GM18505 (cell line): ENCODE measurements around the gene STON2.

ENCODE experiments used
- ATAC-seq: cut with Tn5 transposase; IDR thresholded peaks from one replicate; pipeline ENCODE4 v1.9.1; 2021; ENCODE audit not compliant: unreplicated experiment
- POLR2A ChIP-seq: IDR thresholded peaks from 4 replicates; pipeline ENCODE4 v1.6.1; 2011; ENCODE audit warnings: borderline replicate concordance; ENCODE audit not compliant: insufficient read depth, insufficient read length; ENCODE audit errors: extremely low read depth

Gene STON2

DNA sequence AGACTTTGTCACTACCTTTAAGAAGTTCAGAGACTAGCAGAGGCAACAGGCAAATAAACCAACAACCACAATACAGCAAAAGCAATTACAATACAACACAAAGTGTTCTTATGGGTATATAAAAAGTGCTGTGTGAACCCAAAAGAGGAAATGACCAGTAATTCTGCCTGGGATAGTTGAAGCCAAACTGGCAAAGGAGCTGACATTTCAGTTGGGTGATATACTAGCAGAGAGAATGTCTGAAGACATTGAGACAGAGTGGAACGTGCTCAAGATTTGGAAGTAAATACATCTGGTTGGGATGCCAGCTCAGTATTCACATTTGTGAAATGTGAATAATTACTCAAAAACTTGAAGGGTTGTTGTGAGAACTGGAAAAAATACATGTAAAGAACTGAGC lies 98.8 kb downstream of the STON2 start:
- ATAC-seq = no peak
- TF ChIP-seq POLR2A = no peak

- ATAC-seq = no peak
Observed at GRCh38 chr14:81298911-81299310, 101.2 kb downstream of the STON2 start.

GRCh38 chr14:81298122-81298521 lies 102.0 kb downstream of the STON2 start:
- no peak for TF ChIP-seq POLR2A
- no peak for ATAC-seq

More at GRCh38 chr14:81298911-81299310, 101.2 kb downstream of the STON2 start:
- no peak for TF ChIP-seq POLR2A

DNA sequence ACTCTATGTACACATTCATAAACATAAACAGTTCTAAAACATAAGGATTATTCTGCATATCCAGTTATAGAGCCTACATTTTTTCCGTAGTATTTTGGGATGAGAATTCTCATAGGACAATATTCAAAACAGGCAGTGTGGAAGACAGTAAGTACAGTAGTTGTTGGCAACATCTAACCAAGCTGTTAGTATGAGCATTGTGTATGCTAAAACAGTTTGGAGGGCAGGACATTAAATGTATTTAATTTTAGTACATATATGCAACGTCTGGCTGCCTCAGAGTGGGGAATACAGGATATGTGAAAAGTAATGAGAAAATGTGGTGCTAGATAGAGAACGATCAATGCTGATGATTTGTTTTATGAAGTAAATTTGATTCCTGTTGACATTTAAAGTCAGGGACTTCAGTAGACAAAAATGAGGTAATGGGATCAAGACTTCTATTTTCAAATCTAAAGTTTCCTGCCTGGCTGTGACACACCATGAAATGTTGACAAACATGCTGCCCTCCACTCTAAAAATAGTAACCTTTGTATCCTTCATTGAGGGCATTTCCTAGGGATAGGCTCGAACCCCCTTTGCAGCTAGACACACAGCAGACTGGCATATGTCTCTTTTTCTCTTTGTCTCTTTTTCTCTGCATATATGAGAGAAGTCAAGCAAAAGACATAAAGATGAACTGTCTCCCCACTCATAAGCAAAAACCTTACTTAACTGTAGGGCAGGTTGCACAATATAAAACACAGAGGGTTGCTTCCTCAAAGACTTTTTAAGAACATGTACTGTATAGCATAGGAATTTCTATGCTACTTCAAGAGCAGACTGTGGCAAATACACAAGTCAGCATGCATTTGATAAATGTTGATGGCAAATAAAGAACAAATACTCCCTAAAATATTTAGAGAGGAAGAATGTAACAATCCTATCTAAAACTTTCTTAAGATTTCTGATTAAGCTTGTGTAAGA lies 103.9 kb downstream of the STON2 start:
- no peak for TF ChIP-seq POLR2A
- no peak for ATAC-seq

- no peak for TF ChIP-seq POLR2A
Observed at GRCh38 chr14:81289516-81289915, 110.6 kb downstream of the STON2 start.

DNA sequence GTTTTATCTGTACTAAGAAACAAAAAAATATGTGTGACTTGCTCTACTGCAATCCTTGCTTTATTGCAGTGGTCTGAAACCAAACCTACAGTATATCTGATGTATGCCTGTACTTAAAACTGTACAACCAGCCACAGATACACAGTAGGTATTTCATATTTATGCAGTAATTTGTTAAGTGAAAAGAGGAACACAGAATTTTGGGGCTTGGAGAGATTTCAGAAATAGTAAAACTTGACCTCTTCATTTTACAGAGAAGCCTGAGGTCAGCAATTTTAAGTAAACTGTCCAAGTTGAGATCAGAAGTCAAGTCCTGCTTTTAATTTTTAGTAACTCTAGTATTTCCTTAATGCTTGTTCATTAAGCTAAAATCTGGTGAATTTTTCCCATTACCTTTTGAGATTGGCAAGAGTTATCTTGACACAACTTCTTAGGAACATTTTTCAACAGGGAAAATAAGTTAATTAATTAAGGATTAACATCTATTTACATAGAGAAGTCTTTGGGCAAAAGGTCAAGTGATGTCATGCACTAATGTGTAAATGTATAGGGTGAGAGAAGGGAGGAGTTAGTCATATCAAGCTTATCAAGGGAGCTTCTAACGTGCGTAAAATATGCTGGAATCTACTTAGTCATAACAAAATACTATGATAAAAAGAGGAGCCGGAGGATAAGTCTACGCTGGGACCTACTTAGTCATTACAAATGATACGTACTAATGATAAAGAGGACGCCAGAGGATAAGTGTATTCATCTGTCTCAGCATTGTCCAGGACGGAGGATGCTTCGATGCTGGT lies 113.4 kb downstream of the STON2 start:
- no peak for ATAC-seq

More at GRCh38 chr14:81289516-81289915, 110.6 kb downstream of the STON2 start:
- no peak for ATAC-seq

GRCh38 chr14:81285245-81285644 lies 114.9 kb downstream of the STON2 start:
- no peak for ATAC-seq
- no peak for TF ChIP-seq POLR2A

More for the DNA sequence above, 113.4 kb downstream of the STON2 start:
- TF ChIP-seq POLR2A = no peak

DNA sequence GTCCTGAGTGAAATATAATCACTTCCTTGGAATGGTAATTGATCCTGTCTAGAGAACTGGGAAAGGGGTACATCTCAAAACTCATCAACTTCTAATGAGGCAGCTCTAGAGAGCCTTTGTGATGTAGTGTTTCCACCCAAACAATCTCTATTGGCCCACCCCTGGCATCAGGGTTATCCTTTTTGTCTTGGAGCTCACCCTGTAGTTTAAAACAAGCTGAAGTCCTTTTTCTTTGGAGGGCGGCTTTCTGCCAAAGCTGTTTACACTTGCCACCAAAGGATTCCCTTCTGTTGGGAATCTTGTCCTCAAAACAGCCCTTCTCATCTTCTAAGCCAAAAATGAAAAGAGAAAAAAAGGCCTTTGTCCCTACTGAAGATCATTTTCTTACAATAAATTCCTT lies 118.8 kb downstream of the STON2 start:
- TF ChIP-seq POLR2A = no peak
- no peak for ATAC-seq

DNA sequence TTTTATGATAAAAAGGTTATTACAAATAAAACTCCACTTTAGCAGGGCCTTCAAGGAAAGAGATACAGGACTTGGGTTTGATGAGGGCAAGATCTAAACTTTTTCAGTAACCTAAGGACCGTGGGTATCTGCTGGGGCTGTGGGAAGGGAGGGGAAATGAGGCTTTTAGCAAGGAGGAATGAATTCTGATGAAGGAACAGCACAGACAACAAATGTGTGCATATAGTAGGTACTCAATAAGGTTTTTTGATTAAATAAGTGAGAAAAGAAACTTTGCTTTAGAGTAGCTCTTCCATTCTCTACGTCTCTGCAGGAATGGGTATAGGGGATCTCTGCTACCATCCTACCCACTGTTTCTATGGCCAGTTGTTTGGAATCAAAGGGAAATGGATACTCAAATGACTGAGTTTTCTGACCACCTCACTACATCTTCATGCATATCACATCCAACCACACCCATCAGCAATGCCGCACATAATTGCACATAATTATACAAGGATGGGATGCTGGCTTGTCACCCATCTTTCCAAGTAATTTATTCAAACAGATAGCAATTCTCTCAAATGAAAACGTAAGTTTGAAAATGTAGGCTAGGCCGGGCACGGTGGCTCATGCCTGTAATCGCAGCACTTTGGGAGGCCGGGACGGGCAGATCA lies 119.9 kb downstream of the STON2 start:
- ATAC-seq = no peak
- no peak for TF ChIP-seq POLR2A

DNA sequence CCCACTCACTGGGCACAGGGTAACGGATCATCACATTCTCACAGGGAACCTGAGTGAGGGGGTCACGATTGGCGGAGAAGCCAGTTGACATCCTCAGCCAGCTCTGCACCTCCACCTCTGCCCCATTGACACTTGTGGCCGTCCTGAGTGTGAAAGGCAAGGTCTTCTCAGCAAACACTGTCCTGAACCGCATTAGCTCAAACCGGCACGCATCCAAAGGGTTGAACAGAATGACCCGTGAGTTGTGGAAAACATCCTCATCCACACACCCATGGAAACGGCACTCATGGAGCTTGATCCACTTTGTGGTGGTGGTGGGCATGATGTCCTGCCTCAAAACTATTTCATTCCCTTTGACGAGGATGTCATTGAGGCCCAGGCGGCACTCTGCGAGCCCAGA lies 123.0 kb downstream of the STON2 start:
- no peak for TF ChIP-seq POLR2A
- ATAC-seq = no peak

- ATAC-seq = peak; percentile 61
- no peak for TF ChIP-seq POLR2A
Observed at GRCh38 chr14:81276073-81277069, 123.8 kb downstream of the STON2 start.
